GM12873 (cell line): ENCODE data around the gene SAP25.

Source experiments
- TF ChIP-seq, protein P1 (sequence below): IDR thresholded peaks from 2 replicates; pipeline ENCODE4 v1.5.1; 2012; ENCODE audit warnings: low read depth, mild to moderate bottlenecking, moderate library complexity, low read length, control low read depth; ENCODE audit not compliant: insufficient read depth; ENCODE audit errors: missing control alignments

The SAP25 gene

DNA sequence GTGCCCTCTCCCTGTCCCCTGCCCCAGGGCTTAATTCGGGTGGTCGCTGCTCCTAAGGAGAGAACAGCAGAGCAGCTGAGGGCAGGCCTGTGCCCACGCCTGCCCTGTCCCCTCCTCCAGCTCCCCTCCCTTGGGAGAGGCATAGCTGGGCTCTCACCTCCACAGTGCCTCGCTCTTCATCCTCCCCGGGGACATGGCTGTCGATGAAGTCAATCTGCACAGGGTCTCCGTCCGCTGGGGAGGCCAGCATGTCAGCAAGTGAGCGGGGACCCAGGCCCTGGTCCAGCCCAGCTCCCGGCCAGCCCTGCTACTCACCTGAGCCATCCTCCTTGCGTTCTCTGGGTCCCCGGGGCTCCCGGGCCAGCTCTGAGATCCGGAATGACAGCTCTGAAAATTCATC is 3.8 kb upstream of the SAP25 start:
- TF ChIP-seq, protein P1, sequence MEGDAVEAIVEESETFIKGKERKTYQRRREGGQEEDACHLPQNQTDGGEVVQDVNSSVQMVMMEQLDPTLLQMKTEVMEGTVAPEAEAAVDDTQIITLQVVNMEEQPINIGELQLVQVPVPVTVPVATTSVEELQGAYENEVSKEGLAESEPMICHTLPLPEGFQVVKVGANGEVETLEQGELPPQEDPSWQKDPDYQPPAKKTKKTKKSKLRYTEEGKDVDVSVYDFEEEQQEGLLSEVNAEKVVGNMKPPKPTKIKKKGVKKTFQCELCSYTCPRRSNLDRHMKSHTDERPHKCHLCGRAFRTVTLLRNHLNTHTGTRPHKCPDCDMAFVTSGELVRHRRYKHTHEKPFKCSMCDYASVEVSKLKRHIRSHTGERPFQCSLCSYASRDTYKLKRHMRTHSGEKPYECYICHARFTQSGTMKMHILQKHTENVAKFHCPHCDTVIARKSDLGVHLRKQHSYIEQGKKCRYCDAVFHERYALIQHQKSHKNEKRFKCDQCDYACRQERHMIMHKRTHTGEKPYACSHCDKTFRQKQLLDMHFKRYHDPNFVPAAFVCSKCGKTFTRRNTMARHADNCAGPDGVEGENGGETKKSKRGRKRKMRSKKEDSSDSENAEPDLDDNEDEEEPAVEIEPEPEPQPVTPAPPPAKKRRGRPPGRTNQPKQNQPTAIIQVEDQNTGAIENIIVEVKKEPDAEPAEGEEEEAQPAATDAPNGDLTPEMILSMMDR: no peak

DNA sequence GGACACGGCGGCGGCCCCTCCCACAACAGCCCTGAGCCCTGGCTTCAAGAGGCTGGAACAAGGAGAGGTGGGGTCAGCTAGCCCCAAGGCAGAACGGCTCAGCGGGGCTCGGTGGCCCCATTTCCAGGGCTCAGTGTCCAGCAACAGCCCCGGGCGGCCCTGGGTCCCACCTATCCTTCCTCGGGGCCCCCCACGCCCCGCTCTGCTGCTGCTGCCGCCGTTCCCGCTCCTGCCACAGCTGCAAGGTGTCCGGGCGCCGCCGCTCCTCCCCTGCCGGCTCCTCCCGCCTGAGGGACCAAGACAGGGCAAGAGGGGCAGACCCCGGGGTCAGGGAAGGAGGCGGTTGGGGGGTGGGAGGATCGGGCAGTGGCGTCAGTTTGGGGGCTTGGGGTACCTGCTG is 3.4 kb upstream of the SAP25 start:
- TF ChIP-seq, protein P1: no peak

DNA sequence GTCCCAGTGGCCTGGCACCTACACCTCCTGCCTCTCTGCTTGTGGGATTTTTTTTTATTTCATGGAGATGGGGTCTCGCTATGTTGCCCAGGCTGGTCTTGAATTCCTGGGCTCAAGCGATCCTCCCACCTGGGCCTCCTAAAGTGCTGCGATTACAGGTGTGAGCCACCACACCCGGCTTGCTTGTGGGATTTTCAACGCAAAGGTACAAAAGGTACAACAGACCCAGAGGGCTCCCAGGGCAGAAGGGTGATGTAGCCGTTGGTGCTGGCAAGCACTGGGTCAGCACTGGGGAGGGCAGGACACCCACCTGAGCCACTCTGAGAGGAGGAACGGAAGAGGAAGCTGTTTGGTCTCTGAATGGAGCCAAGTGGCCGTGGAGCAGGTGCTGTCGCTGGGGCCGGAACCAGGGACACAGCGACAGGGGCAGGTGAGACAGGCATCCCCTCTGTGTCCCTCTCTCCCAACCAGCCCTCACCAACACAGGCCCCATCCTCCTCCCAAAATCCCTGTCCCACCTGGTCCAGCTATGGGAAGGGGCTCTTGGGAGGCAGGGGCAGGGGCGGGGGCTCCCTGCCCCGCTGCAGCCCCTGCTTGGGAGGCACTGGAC is 2.8 kb upstream of the SAP25 start:
- TF ChIP-seq, protein P1: no peak

DNA sequence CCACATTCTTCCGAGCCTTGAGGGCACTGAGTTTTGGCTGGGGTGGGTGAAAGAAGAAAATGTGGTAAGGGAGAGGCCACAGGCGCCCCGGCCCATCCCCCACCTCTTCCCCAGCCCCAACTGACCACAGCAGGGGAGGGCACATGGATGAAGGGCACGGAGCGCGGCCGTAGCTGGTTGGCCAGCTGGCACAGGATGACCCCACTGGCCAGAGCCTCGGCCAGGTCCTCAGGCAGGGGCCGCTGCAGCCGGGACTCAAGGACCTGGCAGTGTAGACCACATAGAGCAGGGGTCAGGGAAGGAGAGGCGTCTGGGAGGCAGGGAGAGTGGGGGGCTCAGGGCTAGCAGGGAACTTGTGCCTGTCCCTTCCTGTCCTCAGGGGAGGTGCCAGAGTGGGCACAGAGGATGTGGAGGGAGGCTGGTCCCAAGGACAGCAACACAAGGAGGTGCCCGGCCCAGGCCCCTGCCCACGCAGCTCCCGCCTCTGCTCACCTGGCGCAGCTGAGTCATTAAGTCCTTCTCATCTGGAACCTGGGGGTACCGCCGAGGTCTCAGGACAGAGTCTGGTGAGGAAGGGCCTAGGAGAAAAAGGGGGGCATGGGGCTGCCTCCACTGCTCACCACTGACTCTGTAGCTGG is 2.2 kb upstream of the SAP25 start:
- TF ChIP-seq, protein P1: no peak

DNA sequence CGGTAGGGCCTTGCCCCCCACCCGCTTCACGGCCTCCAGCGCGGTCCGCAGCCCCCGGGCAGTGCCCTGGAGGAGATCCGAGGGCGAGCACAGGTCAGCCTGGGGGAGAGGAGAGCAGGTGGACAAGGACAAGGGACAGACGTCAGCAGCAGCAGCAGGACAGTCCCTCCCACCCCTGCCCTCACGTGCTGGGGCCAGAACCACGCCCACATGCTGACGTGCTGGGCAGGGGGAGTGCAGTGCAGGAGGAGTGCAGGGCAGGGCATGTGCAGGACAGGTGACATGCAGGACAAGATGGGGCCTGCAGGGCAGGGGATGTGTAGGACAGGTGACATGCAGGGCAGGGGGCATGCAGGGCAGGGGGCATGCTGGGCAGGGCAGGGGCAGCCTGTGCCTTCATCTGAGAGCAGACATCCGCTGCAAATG is 1.5 kb upstream of the SAP25 start:
- TF ChIP-seq, protein P1: no peak

DNA sequence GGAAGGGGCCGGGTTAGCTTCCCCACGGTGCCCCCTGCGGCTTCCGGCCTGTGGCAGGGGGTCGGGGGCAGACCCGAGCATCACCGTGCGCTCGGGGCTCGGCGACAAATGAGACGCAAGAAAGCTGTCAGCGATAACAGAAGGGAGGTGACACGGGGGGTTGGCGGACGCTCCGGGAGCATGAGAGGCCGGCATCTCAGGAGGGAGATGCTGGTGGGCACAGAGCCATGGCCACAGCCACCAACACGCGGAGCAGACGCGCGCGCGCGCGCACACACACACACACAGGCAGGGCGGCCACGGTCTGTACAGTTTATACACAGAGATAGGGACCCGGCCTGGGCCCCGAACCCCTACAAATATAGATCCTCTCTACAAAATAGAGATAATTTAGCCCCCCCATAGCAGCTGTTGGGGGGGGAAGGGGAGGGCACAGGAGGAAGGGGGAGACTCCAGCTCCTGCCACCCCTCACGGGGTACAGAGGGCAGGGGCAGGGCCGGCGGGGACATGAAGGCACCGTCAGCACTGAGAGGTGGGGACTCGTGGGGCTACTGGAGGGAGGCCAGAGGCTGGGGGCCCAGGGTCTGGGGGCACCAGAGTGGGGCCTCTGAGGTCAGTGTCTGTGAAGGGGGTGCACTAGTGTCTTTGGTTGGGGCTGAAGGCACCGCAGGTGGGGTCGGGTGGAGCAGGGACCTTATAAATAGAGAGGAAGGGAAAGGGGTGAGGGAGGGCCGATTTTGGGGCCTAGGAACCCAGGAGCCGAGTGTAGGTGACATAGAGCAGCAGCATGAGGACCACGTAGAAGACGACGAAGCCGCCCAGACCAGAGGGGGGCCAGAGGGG is 884 bp upstream of the SAP25 start:
- TF ChIP-seq, protein P1: no peak
